Activated CD8-positive, alpha-beta memory T cell treated with anti-CD3 and anti-CD28 coated beads, Interleukin-2, amount 10 ng/mL, durations not matched to agents 7 days and 5 days (primary cell): ENCODE measurements around the gene NFATC2. TPM values are rescaled to one million over a fixed set of nuclear protein-coding genes. Genes with fewer than 3 reads are reported as not detected.

Source experiments
- ATAC-seq: fragments of 150-1000 bp; cut with Tn5 transposase; one replicate; pipeline ENCODE4 v1.10.0; 2021; ENCODE audit warnings: moderate library complexity
- CTCF ChIA-PET: fragments of 350-600 bp; sonication (Branson Sonifier 250); formaldehyde crosslinking; loops from one replicate; lab custom pipeline; 2021; ENCODE audit warnings: antibody characterized with exemption; lab: Charles Lee
- DNase-seq: peaks from one replicate; pipeline ENCODE4 v3.0.0-alpha.2; 2020
- H3K27ac Mint-ChIP-seq: one replicate; pipeline ENCODE4 v1.8.0; 2021; ENCODE audit warnings: mild to moderate bottlenecking, mixed read lengths
- H3K27me3 Mint-ChIP-seq: one replicate; pipeline ENCODE4 v1.8.0; 2021; ENCODE audit warnings: mixed read lengths
- H3K36me3 Mint-ChIP-seq: one replicate; pipeline ENCODE4 v1.8.0; 2021; ENCODE audit warnings: mild to moderate bottlenecking, mixed read lengths
- H3K4me1 Mint-ChIP-seq: one replicate; pipeline ENCODE4 v1.8.0; 2021; ENCODE audit warnings: mixed read lengths
- H3K4me3 Mint-ChIP-seq: one replicate; pipeline ENCODE4 v1.8.0; 2021; ENCODE audit warnings: mild to moderate bottlenecking, moderate library complexity, mixed read lengths
- H3K9me3 Mint-ChIP-seq: one replicate; pipeline ENCODE4 v1.8.0; 2022; ENCODE audit warnings: low read depth, mixed read lengths
- total RNA-seq, 2 experiments: library from RNA; stranded (reverse); gene quantifications; one replicate each; pipeline ENCODE4 v1.2.3, GENCODE V29; 2021

NFATC2 gene
- total RNA-seq, 2 experiments from 2014 or later: 39.9 to 59.0 TPM

DNA sequence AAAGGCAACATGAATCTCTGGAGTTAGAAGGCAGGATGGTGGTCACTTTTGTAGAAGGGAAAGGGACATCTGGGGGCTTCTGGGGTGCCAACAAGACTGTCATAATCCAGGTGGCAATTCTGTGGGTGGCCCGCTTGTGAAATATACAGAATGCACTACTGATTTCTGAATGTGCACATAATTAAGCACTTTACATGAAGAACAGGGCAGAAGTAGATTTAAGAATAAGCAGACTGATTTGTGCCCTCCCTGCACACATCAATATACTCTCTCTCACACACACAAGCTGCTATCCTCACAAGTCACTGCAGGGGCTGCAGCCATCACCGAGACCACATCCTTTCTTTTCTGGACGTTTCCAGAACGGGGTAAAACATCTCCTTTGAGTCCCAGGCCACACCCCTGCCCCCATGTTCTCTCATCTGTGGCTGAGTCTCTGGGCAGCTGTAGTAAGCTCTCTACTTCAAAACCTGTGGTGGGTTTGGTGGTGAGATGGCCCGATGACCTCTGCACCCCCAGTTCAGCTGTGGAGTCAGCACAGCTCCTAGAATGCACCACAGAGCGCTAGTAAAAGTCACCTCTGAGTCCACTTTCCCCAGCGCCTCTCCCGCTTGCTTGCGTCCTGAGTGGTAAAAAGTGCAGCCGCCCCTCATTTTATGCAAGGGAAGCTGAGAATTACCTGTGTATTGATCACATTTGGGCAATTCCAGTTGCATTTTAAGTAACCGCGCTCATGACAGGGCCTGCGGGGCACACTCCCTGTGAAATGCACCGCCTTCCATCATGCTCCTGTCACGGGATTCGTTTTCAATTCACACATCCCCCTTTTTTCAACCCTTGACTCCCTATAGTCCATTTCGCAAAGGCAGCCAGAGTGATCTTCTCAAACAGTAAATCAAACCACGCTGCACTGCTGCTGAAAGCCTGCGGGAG lies 115.5 kb downstream of the NFATC2 start:
- CTCF ChIA-PET: interaction anchor here (0.9 to 1.4 kb wide), 9 partner anchors 9 to 168 kb away, joined by 3 to 5 read pairs (median 4); no protein-coding TSS in a partner anchor
- ATAC-seq (peak; percentile 54), DNase-seq (peak; percentile 91)
- Mint-ChIP-seq H3K27ac (peak overlapping the region; percentile 84), H3K4me3 (no peak overlapping the region), H3K4me1 (peaks cover 93% of the 10 kb centered on the region), H3K36me3 (peaks cover 49% of the 10 kb centered on the region), H3K9me3 (no peaks in the 10 kb centered on the region), H3K27me3 (no peaks in the 10 kb centered on the region)

DNA sequence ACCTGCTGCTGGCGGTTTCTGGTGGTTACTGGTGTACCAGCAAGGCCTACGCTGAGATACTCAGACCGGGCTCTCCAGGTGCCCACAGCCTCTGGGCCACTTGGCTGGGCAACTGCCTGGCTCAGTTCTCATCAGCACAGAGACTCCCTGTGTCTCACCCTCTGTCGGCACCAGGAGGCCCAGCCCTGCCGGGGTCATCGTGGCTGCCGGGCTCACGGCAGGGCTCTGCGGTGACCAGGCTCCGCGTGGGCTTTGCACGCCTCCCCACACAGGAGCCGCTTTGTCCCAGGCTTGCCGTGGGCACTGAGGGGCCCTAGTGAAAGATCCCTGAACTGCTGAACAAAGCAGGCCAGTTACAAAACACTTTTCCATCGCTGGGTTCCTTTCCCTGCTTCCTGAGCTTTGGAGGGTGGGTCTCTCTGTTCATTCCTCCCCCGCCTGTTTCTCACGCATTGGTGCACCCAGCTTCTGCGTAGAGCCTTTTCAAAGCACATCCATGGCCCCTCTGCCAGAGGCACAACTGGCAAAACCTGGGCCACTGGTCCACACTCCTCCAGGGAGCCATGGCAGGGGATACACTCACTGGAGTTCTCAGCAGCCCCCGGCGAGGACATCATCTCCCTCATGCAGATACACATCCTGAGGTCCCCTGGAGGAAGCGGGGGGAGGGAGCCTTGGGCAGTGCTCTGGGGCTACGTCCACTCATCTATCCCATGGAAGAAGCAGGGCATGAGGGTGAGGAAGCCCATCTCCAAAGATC lies 117.0 kb downstream of the NFATC2 start:
- H3K4me3 Mint-ChIP-seq: peak overlapping the region; percentile 11
- no peaks in the 10 kb centered on the region for H3K27me3 Mint-ChIP-seq
- H3K36me3 Mint-ChIP-seq: peaks cover 54% of the 10 kb centered on the region
- CTCF ChIA-PET: interaction anchor here (1.4 kb wide), 1 partner anchor 10 kb away, joined by 5 read pairs; no protein-coding TSS in a partner anchor
- DNase-seq (peak; percentile 70), ATAC-seq (peak; percentile 28)
- H3K27ac Mint-ChIP-seq: peak overlapping the region; percentile 84
- peaks cover 88% of the 10 kb centered on the region for H3K4me1 Mint-ChIP-seq
- no peaks in the 10 kb centered on the region for H3K9me3 Mint-ChIP-seq

GRCh38 chr20:51424270-51425117 lies 118.0 kb downstream of the NFATC2 start:
- Mint-ChIP-seq H3K27ac (peak overlapping the region; percentile 96), H3K36me3 (peaks cover 54% of the 10 kb centered on the region), H3K9me3 (no peaks in the 10 kb centered on the region), H3K4me1 (peaks cover 89% of the 10 kb centered on the region), H3K27me3 (no peaks in the 10 kb centered on the region), H3K4me3 (peak overlapping the region; percentile 56)
- CTCF ChIA-PET: interaction anchor here (0.9 to 2.7 kb wide), 9 partner anchors 11 to 185 kb away, joined by 3 to 21 read pairs (median 6); no protein-coding TSS in a partner anchor
- DNase-seq (no peak), ATAC-seq (peak; percentile 22)

GRCh38 chr20:51423810-51424209 lies 118.7 kb downstream of the NFATC2 start:
- CTCF ChIA-PET: interaction anchor here (0.7 to 2.7 kb wide), 13 partner anchors 10 to 196 kb away, joined by 3 to 21 read pairs (median 5); no protein-coding TSS in a partner anchor
- Mint-ChIP-seq H3K4me3 (peak overlapping the region; percentile 56), H3K27me3 (no peaks in the 10 kb centered on the region), H3K9me3 (no peaks in the 10 kb centered on the region), H3K4me1 (peaks cover 90% of the 10 kb centered on the region), H3K27ac (peak overlapping the region; percentile 96), H3K36me3 (peaks cover 55% of the 10 kb centered on the region)
- ATAC-seq: peak; percentile 1
- DNase-seq: no peak

DNA sequence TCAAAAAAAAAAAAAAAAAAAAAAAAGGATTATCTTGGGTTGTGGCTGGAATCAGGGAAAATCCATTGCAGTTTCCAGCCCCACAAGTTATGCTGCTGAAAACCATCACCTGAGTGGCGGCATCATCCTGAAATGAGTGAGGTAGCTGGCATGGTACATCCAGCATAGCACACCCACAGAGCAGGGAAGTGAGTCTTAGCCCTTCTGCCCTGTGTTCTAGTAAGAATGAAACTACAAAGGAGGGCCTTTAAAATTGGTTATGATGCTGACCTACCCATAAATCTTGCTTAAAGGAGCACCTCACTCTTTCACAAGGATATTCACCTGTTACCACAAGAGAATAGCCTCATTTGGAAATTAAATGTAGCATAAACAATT lies 119.2 kb downstream of the NFATC2 start:
- ATAC-seq: peak; percentile 54
- Mint-ChIP-seq H3K9me3 (no peaks in the 10 kb centered on the region), H3K4me1 (peaks cover 86% of the 10 kb centered on the region), H3K4me3 (peak overlapping the region; percentile 5), H3K27me3 (no peaks in the 10 kb centered on the region), H3K36me3 (peaks cover 53% of the 10 kb centered on the region), H3K27ac (peak overlapping the region; percentile 96)
- DNase-seq: peak; percentile 68
- CTCF ChIA-PET: interaction anchor here (0.7 to 2.7 kb wide), 14 partner anchors 10 to 197 kb away, joined by 3 to 21 read pairs (median 4); no protein-coding TSS in a partner anchor

DNA sequence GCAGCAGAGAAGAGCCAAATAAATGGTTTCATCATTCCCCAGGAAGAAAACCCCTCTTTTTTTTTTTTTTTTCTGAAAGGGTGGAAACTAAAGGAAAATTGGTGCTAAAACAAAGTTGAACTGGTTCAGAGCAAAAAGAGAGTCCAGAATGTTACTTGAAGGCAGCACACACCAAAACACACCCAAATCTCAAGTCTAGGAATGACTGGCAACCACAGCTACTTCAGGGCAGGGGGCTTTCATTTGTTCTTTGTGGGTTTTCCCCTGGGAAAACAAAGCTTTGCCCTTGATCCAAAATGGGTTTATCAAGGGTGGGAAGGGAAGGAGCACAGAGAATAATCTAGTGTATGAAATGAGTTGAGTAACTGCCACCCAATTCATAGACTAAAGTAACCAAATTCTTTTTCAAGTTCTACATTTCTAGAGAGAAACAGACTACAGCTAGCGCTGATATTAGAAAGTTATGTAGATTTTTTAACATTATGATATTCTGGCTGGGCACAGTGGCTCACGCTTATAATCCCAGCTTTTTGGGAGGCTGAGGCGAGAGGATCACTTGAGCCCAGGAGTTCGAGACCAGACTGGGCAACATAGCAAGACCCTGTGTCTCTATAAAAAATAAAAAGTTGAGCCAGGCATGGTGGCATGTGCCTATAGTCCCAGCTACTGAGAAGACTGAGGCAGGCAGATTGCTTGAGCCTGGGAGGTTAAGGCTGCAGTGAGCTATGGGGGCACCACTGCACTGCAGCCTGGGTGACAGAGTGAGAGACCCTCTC lies 119.8 kb downstream of the NFATC2 start:
- DNase-seq (no peak), ATAC-seq (no peak)
- Mint-ChIP-seq H3K4me1 (peaks cover 86% of the 10 kb centered on the region), H3K36me3 (peaks cover 49% of the 10 kb centered on the region), H3K27ac (peak overlapping the region; percentile 81), H3K27me3 (no peaks in the 10 kb centered on the region), H3K9me3 (no peaks in the 10 kb centered on the region), H3K4me3 (no peak overlapping the region)
- CTCF ChIA-PET: interaction anchor here (0.7 to 2.7 kb wide), 8 partner anchors 9 to 197 kb away, joined by 3 to 21 read pairs (median 5); no protein-coding TSS in a partner anchor

DNA sequence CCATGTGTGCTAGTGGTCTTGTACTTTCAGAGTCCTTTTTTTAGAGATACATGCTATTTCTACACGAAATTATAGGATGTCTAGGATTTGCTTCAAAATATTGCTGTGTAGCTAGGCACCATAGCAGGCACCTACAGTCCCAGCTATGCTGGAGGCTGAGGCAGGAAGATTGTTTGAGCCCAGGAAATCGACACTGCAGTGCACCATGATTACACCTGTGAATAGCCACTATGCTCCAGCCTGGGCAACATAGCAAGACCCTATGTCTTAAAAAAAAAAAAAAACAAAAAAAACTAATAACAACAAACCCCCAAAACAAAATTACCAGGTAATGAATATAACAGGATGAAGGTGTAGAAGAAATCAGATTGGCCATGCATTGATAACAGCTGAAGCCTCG lies 121.7 kb downstream of the NFATC2 start:
- H3K27ac Mint-ChIP-seq: no peak overlapping the region
- DNase-seq (no peak), ATAC-seq (no peak)
- no peak overlapping the region for H3K4me3 Mint-ChIP-seq
- peaks cover 56% of the 10 kb centered on the region for H3K36me3 Mint-ChIP-seq
- H3K4me1 Mint-ChIP-seq: peaks cover 86% of the 10 kb centered on the region
- CTCF ChIA-PET: interaction anchor here (1.1 to 1.2 kb wide), 2 partner anchors 9 to 16 kb away, joined by 3 read pairs; no protein-coding TSS in a partner anchor
- H3K27me3 Mint-ChIP-seq: no peaks in the 10 kb centered on the region
- H3K9me3 Mint-ChIP-seq: no peaks in the 10 kb centered on the region

DNA sequence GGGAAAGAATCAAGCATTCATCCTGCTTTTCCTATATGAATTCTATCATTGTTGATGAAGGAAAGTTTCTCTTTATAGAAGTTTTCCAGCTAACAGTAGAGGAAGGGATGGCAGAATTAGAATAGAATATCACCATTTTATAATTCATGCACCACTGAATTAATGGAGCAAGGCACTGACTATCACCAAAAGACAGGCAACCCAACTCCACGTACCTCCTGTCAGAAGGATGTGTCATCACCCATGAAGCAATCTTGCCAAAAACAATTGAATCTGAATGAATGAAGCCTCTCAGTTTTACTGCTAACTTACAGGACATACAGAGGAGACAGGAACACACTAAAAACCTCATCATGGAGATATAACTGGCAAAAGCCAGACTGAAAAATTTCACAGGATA lies 122.4 kb downstream of the NFATC2 start:
- H3K9me3 Mint-ChIP-seq: no peaks in the 10 kb centered on the region
- H3K4me1 Mint-ChIP-seq: peaks cover 87% of the 10 kb centered on the region
- H3K4me3 Mint-ChIP-seq: no peak overlapping the region
- CTCF ChIA-PET: interaction anchor here (1.2 kb wide), 1 partner anchor 9 kb away, joined by 3 read pairs; no protein-coding TSS in a partner anchor
- no peak for ATAC-seq
- peaks cover 57% of the 10 kb centered on the region for H3K36me3 Mint-ChIP-seq
- H3K27ac Mint-ChIP-seq: peak overlapping the region; percentile 76
- no peak for DNase-seq
- no peaks in the 10 kb centered on the region for H3K27me3 Mint-ChIP-seq

- Mint-ChIP-seq H3K27ac (peak overlapping the region; percentile 74), H3K36me3 (peaks cover 54% of the 10 kb centered on the region), H3K27me3 (no peaks in the 10 kb centered on the region), H3K9me3 (no peaks in the 10 kb centered on the region), H3K4me1 (peaks cover 88% of the 10 kb centered on the region), H3K4me3 (no peak overlapping the region)
- DNase-seq (no peak), ATAC-seq (no peak)
- CTCF ChIA-PET: interaction anchor here (0.8 kb wide), 1 partner anchor 47 kb away, joined by 3 read pairs; no protein-coding TSS in a partner anchor
Measured at GRCh38 chr20:51419646-51420045, 122.9 kb downstream of the NFATC2 start.

DNA sequence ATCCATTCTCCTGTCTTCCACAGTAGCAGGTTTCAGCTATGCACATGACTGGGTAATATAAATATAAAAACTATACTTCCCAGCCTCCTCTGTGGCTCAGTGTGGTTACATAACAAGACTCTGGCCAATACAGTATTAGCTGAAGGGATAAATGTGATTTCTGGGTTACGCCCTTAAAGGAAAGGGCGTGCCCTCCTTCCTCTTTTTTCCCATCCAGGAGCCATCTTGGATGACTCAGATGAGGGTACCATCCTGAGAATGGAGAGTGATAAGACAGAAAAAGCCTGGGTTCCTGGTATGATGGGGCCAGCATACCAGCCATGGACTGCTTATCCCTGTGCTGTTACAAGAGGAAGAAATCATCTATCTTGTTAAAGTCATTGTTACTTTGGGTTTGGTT lies 123.3 kb downstream of the NFATC2 start:
- CTCF ChIA-PET: interaction anchor here (0.8 to 0.9 kb wide), 2 partner anchors 47 to 176 kb away, joined by 3 read pairs; no protein-coding TSS in a partner anchor
- Mint-ChIP-seq H3K9me3 (no peaks in the 10 kb centered on the region), H3K4me3 (no peak overlapping the region), H3K36me3 (peaks cover 51% of the 10 kb centered on the region), H3K27me3 (no peaks in the 10 kb centered on the region), H3K4me1 (peaks cover 88% of the 10 kb centered on the region), H3K27ac (peak overlapping the region; percentile 74)
- DNase-seq: no peak
- ATAC-seq: no peak

- Mint-ChIP-seq H3K9me3 (no peaks in the 10 kb centered on the region), H3K4me3 (no peak overlapping the region), H3K27me3 (no peaks in the 10 kb centered on the region), H3K36me3 (peaks cover 50% of the 10 kb centered on the region), H3K27ac (peak overlapping the region; percentile 88), H3K4me1 (peaks cover 86% of the 10 kb centered on the region)
- CTCF ChIA-PET: interaction anchor here (0.7 to 6.3 kb wide), 7 partner anchors 13 to 1033 kb away, joined by 3 to 48 read pairs (median 4); no protein-coding TSS in a partner anchor
- DNase-seq: no peak
- ATAC-seq: no peak
Measured at GRCh38 chr20:51418137-51418529, 124.4 kb downstream of the NFATC2 start.
